Natural killer cell (primary cell): ENCODE data around the gene SKAP1. TPM values are rescaled to one million over a fixed set of nuclear protein-coding genes. Genes with fewer than 3 reads are reported as not detected.
A peak's percentile ranks its signal among the peaks of the same experiment; 100 is the strongest.

ENCODE experiments used
- ATAC-seq, 3 donors: fragments of 150-1000 bp in 2 of 3; fragments of 200-7000 bp in 1 of 3; cut with Tn5 transposase; 1 replicate in 1 of 3; 2 replicates in 2 of 3; pipeline ENCODE4 v1.10.0; 2021; ENCODE audit warnings: mild to moderate bottlenecking in 2 of 3, moderate library complexity in 2 of 3
- DNase-seq, 2 donors: peaks; one replicate each; pipeline versions ENCODE4 v3.0.0 to v3.0.0-alpha.2; 2013 to 2021; ENCODE audit warnings: mixed read lengths in 1 of 2
- H3K27ac ChIP-seq: one replicate; pipeline ENCODE4 v1.5.1; 2013; ENCODE audit warnings: mild to moderate bottlenecking, low read length
- H3K27me3 ChIP-seq: one replicate; pipeline ENCODE4 v1.6.1; 2013; ENCODE audit warnings: low read length; ENCODE audit not compliant: control insufficient read depth, insufficient read depth
- H3K36me3 ChIP-seq: one replicate; pipeline ENCODE4 v1.6.1; 2013; ENCODE audit warnings: low read length; ENCODE audit not compliant: control insufficient read depth, insufficient read depth
- H3K4me1 ChIP-seq: one replicate; pipeline ENCODE4 v1.6.1; 2013; ENCODE audit warnings: low read length; ENCODE audit not compliant: control insufficient read depth, insufficient read depth
- H3K4me3 ChIP-seq: one replicate; pipeline ENCODE4 v1.5.1; 2013; ENCODE audit warnings: low read length
- H3K9me3 ChIP-seq: one replicate; pipeline ENCODE4 v1.6.1; 2013; ENCODE audit warnings: low read length; ENCODE audit not compliant: control insufficient read depth, insufficient read depth
- H3K27ac Mint-ChIP-seq, 2 donors: one replicate each; pipeline ENCODE4 v1.8.0; 2022; ENCODE audit warnings: mild to moderate bottlenecking in 2 of 2, mixed read lengths in 2 of 2, moderate library complexity in 1 of 2
- H3K27me3 Mint-ChIP-seq, 2 donors: one replicate each; pipeline ENCODE4 v1.8.0; 2022; ENCODE audit warnings: low read depth in 2 of 2, mixed read lengths in 2 of 2
- H3K36me3 Mint-ChIP-seq: one replicate; pipeline ENCODE4 v1.8.0; 2022; ENCODE audit warnings: mixed read lengths
- H3K4me1 Mint-ChIP-seq, 2 donors: one replicate each; pipeline ENCODE4 v1.8.0; 2022; ENCODE audit warnings: mixed read lengths in 2 of 2
- H3K4me3 Mint-ChIP-seq: one replicate; pipeline ENCODE4 v1.8.0; 2022; ENCODE audit warnings: mild to moderate bottlenecking, moderate library complexity, mixed read lengths
- H3K9me3 Mint-ChIP-seq, 2 donors: one replicate each; pipeline ENCODE4 v1.8.0; 2022; ENCODE audit warnings: mixed read lengths in 2 of 2
- CTCF ChIP-seq: fragments of 200-600 bp; IDR thresholded peaks from one replicate; pipeline ENCODE4 v1.8.0; 2022; ENCODE audit warnings: antibody characterized with exemption
- WGBS: methylation state at CpG from one replicate; pipeline ENCODE4 v1.1.7; 2013; ENCODE audit warnings: missing lambda C conversion rate; ENCODE audit not compliant: insufficient coverage; 5-methylcytosine and 5-hydroxymethylcytosine counted together
- intact Hi-C: fragments of 100-400 bp; cut with micrococcal nuclease; formaldehyde crosslinking; loops from one replicate; pipeline ENCODE4 v1.14.2; 2022
- total RNA-seq, 4 donors: library from RNA; stranded (reverse); fragments of 120-200 nt in 1 of 4; gene quantifications; one replicate each; pipeline versions ENCODE4 v1.2.3 to v1.2.4, GENCODE V29; 2013 to 2022

Gene SKAP1
- total RNA-seq, 3 donors from 2014 or later (not counting 1 experiment from before 2014, with no cell fraction given): 168 to 227 (median 190) TPM

- WGBS: 98% methylated on average over 6 of the region's 6 CpGs
Observed at GRCh38 chr17:48433896-48434295, 3.9 kb upstream of the SKAP1 start.

GRCh38 chr17:48432820-48433775 is 3.1 kb upstream of the SKAP1 start:
- H3K4me1 Mint-ChIP-seq: peaks cover 59 to 74% of the 10 kb centered on the region in 2 donors
- Histone ChIP-seq H3K27ac (no peak overlapping the region), H3K36me3 (no peaks in the 10 kb centered on the region), H3K4me3 (no peak overlapping the region), H3K9me3 (no peaks in the 10 kb centered on the region), H3K4me1 (peaks cover 40% of the 10 kb centered on the region), H3K27me3 (no peaks in the 10 kb centered on the region)
- H3K27me3 Mint-ChIP-seq: peaks cover 0 to 6% of the 10 kb centered on the region in 2 donors
- WGBS: 88% methylated on average over 10 of the region's 11 CpGs
- peak overlapping the region in 1 of 2 donors; percentile 8 for H3K27ac Mint-ChIP-seq
- no peak for TF ChIP-seq CTCF
- no peak for DNase-seq
- peaks cover 0 to 8% of the 10 kb centered on the region in 2 donors for H3K9me3 Mint-ChIP-seq
- no peak for ATAC-seq
- intact Hi-C loops: no loop called here
- no peak overlapping the region for H3K4me3 Mint-ChIP-seq
- no peaks in the 10 kb centered on the region for H3K36me3 Mint-ChIP-seq

More at GRCh38 chr17:48433896-48434295, 3.9 kb upstream of the SKAP1 start:
- no peak overlapping the region for H3K4me3 Mint-ChIP-seq
- DNase-seq (no peak), ATAC-seq (no peak)
- peaks cover 0 to 6% of the 10 kb centered on the region in 2 donors for H3K27me3 Mint-ChIP-seq
- Histone ChIP-seq H3K27me3 (no peaks in the 10 kb centered on the region), H3K9me3 (no peaks in the 10 kb centered on the region), H3K4me3 (no peak overlapping the region), H3K36me3 (no peaks in the 10 kb centered on the region), H3K4me1 (peaks cover 48% of the 10 kb centered on the region), H3K27ac (no peak overlapping the region)
- no peak overlapping the region for H3K27ac Mint-ChIP-seq
- H3K9me3 Mint-ChIP-seq: peaks cover 0 to 8% of the 10 kb centered on the region in 2 donors
- peaks cover 59 to 74% of the 10 kb centered on the region in 2 donors for H3K4me1 Mint-ChIP-seq
- H3K36me3 Mint-ChIP-seq: no peaks in the 10 kb centered on the region
- intact Hi-C loops: no loop called here
- no peak for TF ChIP-seq CTCF

GRCh38 chr17:48429156-48429555 is 858 bp downstream of the SKAP1 start:
- H3K27me3 ChIP-seq: no peaks in the 10 kb centered on the region
- Mint-ChIP-seq H3K27me3 (peaks cover 0 to 6% of the 10 kb centered on the region in 2 donors), H3K27ac (peak overlapping the region; percentile 100), H3K36me3 (no peaks in the 10 kb centered on the region), H3K9me3 (no peaks in the 10 kb centered on the region), H3K4me3 (peak overlapping the region; percentile 98), H3K4me1 (peaks cover 67 to 72% of the 10 kb centered on the region in 2 donors)
- DNase-seq (peak; percentile 56 to 64), ATAC-seq (peak; percentile 64 to 66 (median 65))
- H3K36me3 ChIP-seq: no peaks in the 10 kb centered on the region
- peak overlapping the region; percentile 94 for H3K27ac ChIP-seq
- WGBS: 17% methylated on average over 8 of the region's 8 CpGs
- no peaks in the 10 kb centered on the region for H3K9me3 ChIP-seq
- peak overlapping the region; percentile 97 for H3K4me3 ChIP-seq
- intact Hi-C loops: loop anchor here (1.0 to 2.0 kb wide), 2 partner anchors 11 to 16 kb away; no protein-coding TSS in a partner anchor
- TF ChIP-seq CTCF: no peak
- H3K4me1 ChIP-seq: peaks cover 32% of the 10 kb centered on the region
